GM19238 (cell line): ENCODE data around the gene TMEM132C.
"Not testable (repeated sequence)": the region's sequence is repeated elsewhere in the genome, so short reads cannot be mapped to it uniquely, and the experiment has no call there.

Experiments
- DNase-seq: peaks from one replicate; pipeline ENCODE4 v3.0.0; 2011; ENCODE audit warnings: low spot score; ENCODE audit not compliant: insufficient read length

TMEM132C gene

GRCh38 chr12:128474916-128475315 is 207.9 kb downstream of the TMEM132C start:
- DNase-seq, result no peak

- no peak for DNase-seq
Observed at GRCh38 chr12:128476266-128476665, 209.3 kb downstream of the TMEM132C start.

- no peak for DNase-seq
Observed at GRCh38 chr12:128483526-128484255, 216.7 kb downstream of the TMEM132C start.

DNA sequence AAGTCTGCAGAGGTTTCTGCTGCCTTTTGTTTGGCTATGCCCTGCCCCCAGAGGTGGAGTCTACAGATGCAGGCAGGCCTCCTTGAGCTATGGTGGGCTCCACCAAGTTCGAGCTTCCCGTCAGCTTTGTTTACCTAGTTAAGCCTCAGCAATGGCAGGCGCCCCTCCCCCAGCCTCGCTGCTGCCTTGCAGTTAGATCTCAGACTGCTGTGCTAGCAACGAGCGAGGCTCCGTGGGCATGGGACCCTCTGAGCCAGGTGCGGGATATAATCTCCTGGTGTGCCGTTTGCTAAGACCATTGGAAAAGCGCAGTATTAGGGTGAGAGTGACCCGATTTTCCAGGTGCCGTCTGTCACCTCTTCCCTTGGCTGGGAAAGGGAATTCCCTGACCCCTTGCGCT is 230.4 kb downstream of the TMEM132C start:
- DNase-seq, result not testable (repeated sequence)

DNA sequence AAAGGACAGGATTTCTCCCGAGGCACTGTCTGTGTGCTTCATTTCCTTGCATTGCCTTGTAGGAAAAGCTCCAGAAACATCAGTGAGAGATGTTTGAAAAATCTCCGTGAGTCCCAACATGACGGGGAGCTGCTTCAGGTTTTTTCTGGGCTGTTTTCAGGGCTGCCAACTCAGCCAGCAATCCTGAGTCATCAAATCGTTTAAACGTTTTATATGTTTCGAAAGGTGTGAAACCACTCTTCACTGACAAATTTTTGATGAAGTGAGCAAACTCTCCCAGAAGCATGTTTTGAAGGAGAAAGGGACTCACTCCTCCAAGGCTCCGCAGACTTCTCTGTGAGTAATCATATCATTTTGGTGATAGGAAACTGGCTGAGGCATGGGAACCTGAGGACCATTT is 240.5 kb downstream of the TMEM132C start:
- DNase-seq, result no peak

DNA sequence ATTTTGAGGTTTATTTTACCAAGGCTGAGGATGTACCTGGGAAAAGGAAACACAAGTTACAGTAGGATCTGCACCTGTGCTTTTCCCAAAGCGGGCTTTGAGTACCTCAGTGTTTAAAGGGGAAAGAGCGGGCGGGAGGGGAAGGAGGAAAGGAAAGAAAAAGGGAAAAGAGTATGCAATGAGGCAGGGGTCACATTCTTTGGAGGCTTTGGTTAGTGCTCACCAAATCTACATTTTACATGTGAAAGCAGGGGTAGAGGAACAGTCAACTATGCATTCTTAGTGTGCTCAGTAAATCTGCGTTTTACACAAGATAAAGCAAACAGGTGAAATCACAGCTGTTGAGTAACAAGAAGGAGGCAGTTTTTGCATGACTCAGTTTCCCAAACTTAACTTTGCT is 242.2 kb downstream of the TMEM132C start:
- no peak for DNase-seq

- DNase-seq, result no peak
Observed at GRCh38 chr12:128510511-128510910, 243.5 kb downstream of the TMEM132C start.

DNA sequence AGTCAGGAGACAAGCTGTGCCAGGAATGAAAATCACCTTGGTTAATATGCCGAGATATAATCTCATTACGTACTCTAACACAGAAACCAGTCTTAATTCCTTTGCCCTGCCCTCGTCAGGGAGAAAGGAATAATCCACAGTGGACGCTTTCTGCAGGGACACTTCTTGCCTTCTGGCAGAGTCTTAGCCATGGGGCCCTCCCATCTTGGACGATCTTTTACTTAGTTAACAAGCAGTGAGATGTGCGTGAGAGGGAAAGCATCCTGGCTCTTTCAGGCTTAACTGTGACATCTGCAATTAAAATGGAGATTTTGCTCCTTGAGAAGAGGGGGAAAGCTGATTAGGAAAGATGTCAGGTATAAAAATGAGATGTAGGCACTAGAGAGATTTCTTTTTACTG is 246.4 kb downstream of the TMEM132C start:
- no peak for DNase-seq

DNA sequence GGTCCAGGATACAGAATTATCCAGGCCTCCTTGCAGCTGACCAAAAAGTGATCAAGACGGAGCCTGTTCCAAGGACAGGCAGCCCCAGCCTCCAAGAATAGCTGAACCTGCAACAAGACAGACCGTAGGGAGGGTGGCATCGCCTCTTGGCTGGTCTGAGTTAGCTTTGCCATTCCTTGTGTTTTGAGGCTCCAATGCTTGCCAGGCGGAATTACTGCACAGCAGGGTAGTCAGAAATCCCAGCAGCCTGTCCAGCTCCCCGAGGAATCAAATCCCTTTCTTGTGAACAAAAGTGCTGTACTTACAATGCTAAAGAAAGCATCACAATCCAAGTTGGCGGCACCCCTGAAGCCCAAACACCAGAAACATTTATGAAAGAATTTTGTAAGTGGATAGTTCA is 246.9 kb downstream of the TMEM132C start:
- no peak for DNase-seq

- no peak for DNase-seq
Observed at GRCh38 chr12:128518644-128519043, 251.7 kb downstream of the TMEM132C start.

GRCh38 chr12:128519426-128519825 is 252.5 kb downstream of the TMEM132C start:
- DNase-seq, result no peak

- DNase-seq, result no peak
Observed at GRCh38 chr12:128521981-128522380, 255.0 kb downstream of the TMEM132C start.

GRCh38 chr12:128524439-128524838 is 257.5 kb downstream of the TMEM132C start:
- DNase-seq, result no peak

DNA sequence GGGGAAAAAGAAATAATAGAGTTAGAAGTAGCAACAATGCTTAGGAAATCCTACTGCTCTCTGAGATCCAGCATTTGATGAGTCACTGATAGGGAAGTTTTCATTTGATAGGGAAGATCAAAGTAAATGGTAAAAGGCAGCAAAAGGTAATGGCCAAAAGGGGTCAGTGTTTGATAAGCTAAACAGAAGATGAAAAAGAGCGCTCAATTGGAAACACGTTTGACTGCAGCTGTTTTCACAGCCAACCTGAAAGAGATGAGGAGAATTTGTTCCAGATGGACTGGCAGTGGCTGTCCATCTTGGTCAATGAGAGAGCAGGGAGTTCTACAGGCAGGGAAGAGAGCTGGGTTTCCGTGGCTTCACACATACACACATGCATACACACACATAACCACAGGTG is 264.2 kb downstream of the TMEM132C start:
- DNase-seq, result no peak

DNA sequence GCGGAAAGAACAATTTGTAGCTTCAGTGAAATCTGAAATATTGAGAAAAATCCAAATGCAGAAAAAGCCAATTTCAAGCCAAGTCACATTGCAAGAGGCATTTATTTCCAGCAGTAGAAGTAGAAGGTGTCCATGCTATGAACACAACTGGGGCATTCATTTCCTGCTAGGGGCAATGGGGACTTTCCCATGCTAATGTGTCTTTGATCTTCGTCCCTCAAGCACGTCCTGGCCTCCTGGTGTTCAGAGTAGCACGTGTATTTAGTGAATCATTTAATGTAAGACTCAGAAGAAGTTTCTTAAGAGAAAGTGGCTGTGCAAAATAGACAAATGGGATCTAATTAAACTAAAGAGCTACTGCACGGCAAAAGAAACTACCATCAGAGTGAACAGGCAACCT is 267.9 kb downstream of the TMEM132C start:
- no peak for DNase-seq

- DNase-seq, result no peak
Observed at GRCh38 chr12:128536810-128537209, 269.8 kb downstream of the TMEM132C start.

DNA sequence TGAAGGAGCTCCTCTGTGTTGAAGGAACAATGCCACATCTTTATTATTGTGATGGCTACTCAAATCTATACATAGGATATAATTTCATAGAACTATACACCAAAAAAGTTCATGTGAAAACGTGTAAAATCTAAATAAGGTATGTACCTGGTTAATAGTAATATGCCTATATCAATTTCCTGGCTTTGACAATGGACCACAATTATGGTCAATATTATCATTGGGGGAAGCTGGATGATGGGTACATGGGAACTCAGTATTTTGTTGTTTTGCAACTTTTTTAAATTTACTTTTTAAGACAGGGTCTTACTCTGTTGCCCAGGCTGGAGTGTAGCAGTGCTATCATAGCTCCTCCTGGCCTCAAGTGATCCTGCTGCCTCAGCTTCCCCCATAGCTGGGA is 270.7 kb downstream of the TMEM132C start:
- no peak for DNase-seq

GRCh38 chr12:128542844-128543243 is 275.9 kb downstream of the TMEM132C start:
- no peak for DNase-seq

- no peak for DNase-seq
Observed at GRCh38 chr12:128543460-128543859, 276.5 kb downstream of the TMEM132C start.

DNA sequence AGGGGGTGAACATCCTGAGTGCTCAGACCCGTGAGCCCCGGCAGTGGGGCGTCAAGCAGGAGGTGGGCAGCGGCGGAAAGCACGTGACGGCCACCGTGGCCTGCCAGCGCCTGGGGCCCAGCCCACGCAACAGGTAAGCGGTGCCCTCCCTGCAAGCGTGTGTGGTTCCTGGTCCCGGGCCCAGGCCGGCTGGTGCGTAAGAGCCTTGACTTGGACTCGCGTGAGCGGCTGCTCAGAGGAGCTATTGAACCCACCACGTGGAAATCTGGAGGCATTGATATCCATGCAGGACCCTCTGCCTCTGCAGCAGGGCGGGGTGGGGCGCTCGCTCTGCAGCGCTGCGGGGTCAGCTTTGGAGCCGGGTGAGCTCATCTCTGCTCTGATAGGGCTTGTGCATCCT is 277.0 kb downstream of the TMEM132C start:
- no peak for DNase-seq

DNA sequence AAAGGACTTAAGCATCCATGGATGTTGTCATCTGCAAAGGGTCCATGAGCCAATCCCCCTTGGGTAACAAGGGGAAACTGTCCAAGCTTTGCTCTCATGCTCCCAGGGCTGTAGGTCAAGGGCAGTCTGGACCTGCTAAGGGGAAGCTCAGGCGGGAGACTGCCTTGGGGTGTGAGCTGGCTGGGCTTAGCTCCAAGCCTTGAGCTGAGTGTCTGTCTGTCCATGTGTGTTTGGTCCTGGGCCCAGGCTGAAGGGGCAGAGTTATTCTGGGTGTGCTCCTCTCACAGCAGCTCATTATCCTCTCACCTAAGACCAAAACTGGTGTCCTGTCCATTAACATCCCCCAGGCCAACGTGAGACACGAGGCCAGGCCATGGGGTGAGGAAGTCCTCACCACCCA is 282.0 kb downstream of the TMEM132C start:
- no peak for DNase-seq

DNA sequence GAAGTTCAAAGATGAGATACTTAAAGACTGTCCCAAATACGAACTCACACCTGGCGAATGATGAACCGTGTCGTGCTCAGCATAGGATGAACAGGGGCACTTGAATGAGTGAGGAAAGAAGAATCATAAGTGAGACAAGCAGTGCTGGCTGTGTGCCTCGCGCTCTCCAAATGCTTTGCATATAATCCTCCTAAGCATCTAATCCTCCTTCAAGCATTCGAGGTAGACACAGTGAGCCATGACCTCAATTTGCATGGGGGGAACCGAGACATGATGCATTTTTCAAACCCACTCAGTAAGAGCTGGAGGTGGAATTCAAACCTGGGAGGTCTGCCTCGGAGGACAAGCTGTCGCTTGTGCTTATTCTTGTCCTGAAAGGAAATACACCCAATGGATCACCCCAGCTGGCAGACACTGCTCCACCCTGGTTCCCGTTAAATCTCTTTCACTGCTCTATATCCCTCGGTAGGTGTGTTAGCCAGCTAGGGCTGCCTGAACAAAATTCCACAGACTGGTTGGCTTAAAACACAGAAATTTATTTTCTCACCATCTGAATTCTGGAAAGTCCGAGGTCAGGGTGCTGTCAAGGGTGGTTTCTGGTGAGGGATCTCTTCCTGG is 282.7 kb downstream of the TMEM132C start:
- no peak for DNase-seq

GRCh38 chr12:128551266-128551665 is 284.3 kb downstream of the TMEM132C start:
- DNase-seq, result no peak
